Calu3 (cell line): ENCODE measurements around the gene PTPN23. TPM values are rescaled to one million over a fixed set of nuclear protein-coding genes. Genes with fewer than 3 reads are reported as not detected.

Experiments
- BruUV-seq: library from RNA; stranded (reverse); fragments of 400-500 nt; replicated peaks from 2 replicates; lab custom pipeline; 2021; lab: Mats Ljungman, UMichigan
- CTCF ChIA-PET: fragments of 300-600 bp; sonication (Branson Sonifier 250); formaldehyde crosslinking; loops from one replicate; lab custom pipeline; 2022; ENCODE audit warnings: antibody characterized with exemption; lab: Charles Lee
- DNase-seq: peaks from one replicate; pipeline ENCODE4 v3.0.0; 2022
- H3K27ac Mint-ChIP-seq: one replicate; pipeline ENCODE4 v1.8.0; 2022; ENCODE audit warnings: mixed read lengths; ENCODE audit not compliant: unreplicated experiment
- H3K27me3 Mint-ChIP-seq: one replicate; pipeline ENCODE4 v1.8.0; 2022; ENCODE audit warnings: mixed read lengths; ENCODE audit not compliant: unreplicated experiment
- H3K36me3 Mint-ChIP-seq: one replicate; pipeline ENCODE4 v1.8.0; 2022; ENCODE audit warnings: mild to moderate bottlenecking, moderate library complexity, mixed read lengths; ENCODE audit not compliant: insufficient read depth, unreplicated experiment
- H3K4me1 Mint-ChIP-seq: one replicate; pipeline ENCODE4 v1.8.0; 2022; ENCODE audit warnings: mild to moderate bottlenecking, low read depth, mixed read lengths; ENCODE audit not compliant: unreplicated experiment
- H3K4me3 Mint-ChIP-seq: one replicate; pipeline ENCODE4 v1.8.0; 2022; ENCODE audit warnings: mild to moderate bottlenecking, low read depth, moderate library complexity, mixed read lengths; ENCODE audit not compliant: unreplicated experiment
- H3K9me3 Mint-ChIP-seq: one replicate; pipeline ENCODE4 v1.8.0; 2022; ENCODE audit warnings: low read depth, mixed read lengths; ENCODE audit not compliant: unreplicated experiment
- CTCF ChIP-seq: fragments of 200-600 bp; IDR thresholded peaks from one replicate; pipeline ENCODE4 v1.8.0; 2022; ENCODE audit warnings: antibody characterized with exemption; ENCODE audit not compliant: unreplicated experiment
- intact Hi-C: fragments of 100-400 bp; cut with micrococcal nuclease; formaldehyde crosslinking; loops from one replicate; pipeline ENCODE4 v1.10.0; 2022; ENCODE audit not compliant: unreplicated experiment
- total RNA-seq: library from RNA; stranded (reverse); gene quantifications from 2 replicates; pipeline ENCODE4 v1.2.3, GENCODE V29; 2022

PTPN23 gene
- total RNA-seq, 1 experiment from 2014 or later, result 57.6 TPM

- Mint-ChIP-seq H3K4me1 (no peaks in the 10 kb centered on the region), H3K4me3 (no peak overlapping the region), H3K36me3 (peaks cover 12% of the 10 kb centered on the region), H3K27me3 (no peaks in the 10 kb centered on the region), H3K9me3 (no peaks in the 10 kb centered on the region), H3K27ac (no peak overlapping the region)
- no TSS peak for BruUV-seq
- intact Hi-C loops, result no loop called here
- no peak for TF ChIP-seq CTCF
- DNase-seq, result no peak
- CTCF ChIA-PET, result no interaction called here
Observed at GRCh38 chr3:47340866-47341265, 40.0 kb upstream of the PTPN23 start.

- no peak overlapping the region for H3K4me3 Mint-ChIP-seq
- no peaks in the 10 kb centered on the region for H3K4me1 Mint-ChIP-seq
- H3K36me3 Mint-ChIP-seq, result peaks cover 7% of the 10 kb centered on the region
- DNase-seq, result no peak
- no peaks in the 10 kb centered on the region for H3K27me3 Mint-ChIP-seq
- H3K9me3 Mint-ChIP-seq, result no peaks in the 10 kb centered on the region
- CTCF ChIA-PET, result interaction anchor here (0.7 kb wide), 1 partner anchor 530 kb away, joined by 4 read pairs; no protein-coding TSS in a partner anchor
- intact Hi-C loops, result no loop called here
- TF ChIP-seq CTCF, result no peak
- H3K27ac Mint-ChIP-seq, result no peak overlapping the region
- BruUV-seq, result no TSS peak
Observed at GRCh38 chr3:47342151-47342550, 38.7 kb upstream of the PTPN23 start.

GRCh38 chr3:47342812-47343211 lies 38.0 kb upstream of the PTPN23 start:
- no peak overlapping the region for H3K4me3 Mint-ChIP-seq
- peaks cover 7% of the 10 kb centered on the region for H3K36me3 Mint-ChIP-seq
- H3K4me1 Mint-ChIP-seq, result no peaks in the 10 kb centered on the region
- H3K27me3 Mint-ChIP-seq, result no peaks in the 10 kb centered on the region
- CTCF ChIA-PET, result interaction anchor here (0.6 to 1.0 kb wide), 2 partner anchors 11 to 67 kb away, joined by 3 read pairs; no protein-coding TSS in a partner anchor
- no peaks in the 10 kb centered on the region for H3K9me3 Mint-ChIP-seq
- TF ChIP-seq CTCF, result no peak
- no peak overlapping the region for H3K27ac Mint-ChIP-seq
- no peak for DNase-seq
- intact Hi-C loops, result no loop called here
- BruUV-seq, result no TSS peak

- H3K9me3 Mint-ChIP-seq, result no peaks in the 10 kb centered on the region
- no peak overlapping the region for H3K4me3 Mint-ChIP-seq
- H3K36me3 Mint-ChIP-seq, result peaks cover 7% of the 10 kb centered on the region
- BruUV-seq, result no TSS peak
- H3K27me3 Mint-ChIP-seq, result no peaks in the 10 kb centered on the region
- CTCF ChIA-PET, result interaction anchor here (0.6 to 1.0 kb wide), 2 partner anchors 10 to 68 kb away, joined by 3 read pairs; no protein-coding TSS in a partner anchor
- TF ChIP-seq CTCF, result no peak
- no peak overlapping the region for H3K27ac Mint-ChIP-seq
- no peak for DNase-seq
- intact Hi-C loops, result no loop called here
- H3K4me1 Mint-ChIP-seq, result no peaks in the 10 kb centered on the region
Observed at GRCh38 chr3:47343471-47343971, 37.3 kb upstream of the PTPN23 start.
